ENCODE results near the gene HSPA12A.

The HSPA12A gene

DNA sequence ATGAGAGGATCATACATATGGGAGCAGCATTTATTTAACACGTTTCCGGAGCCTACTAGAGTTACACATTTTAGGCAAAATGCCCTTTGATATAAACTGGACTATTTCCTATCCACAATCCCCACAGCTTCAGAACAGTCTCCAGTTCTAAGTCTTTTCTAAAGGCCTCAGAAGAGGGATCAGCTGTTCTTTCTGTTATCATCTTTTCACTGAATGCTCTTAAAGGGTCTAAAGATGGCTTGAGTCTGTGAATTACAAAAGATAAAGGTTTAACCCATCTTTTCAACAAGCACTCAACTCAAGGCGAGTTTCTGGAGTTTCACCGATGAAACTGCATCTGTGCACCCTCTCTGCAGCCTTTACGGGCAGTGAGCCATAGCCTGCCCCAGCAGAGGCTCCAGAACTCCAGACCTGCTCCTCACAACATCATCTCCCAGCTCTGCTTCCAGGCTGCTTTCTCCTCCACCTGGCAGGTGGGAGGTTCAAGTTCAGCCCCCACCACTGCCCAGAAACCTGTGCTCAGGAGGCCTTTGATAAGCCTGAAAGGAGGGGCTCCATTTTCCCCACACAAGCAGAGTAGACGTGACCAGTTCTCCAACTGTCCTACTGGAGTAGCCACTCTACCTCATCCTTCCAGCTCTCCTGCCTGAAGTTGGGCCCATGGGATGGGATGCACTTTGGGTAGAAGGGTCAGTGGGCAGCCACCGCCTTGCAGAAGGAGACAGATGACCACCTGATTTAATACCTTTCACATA lies 53.4 kb downstream of the HSPA12A start:
- TF ChIP-seq, protein P1, sequence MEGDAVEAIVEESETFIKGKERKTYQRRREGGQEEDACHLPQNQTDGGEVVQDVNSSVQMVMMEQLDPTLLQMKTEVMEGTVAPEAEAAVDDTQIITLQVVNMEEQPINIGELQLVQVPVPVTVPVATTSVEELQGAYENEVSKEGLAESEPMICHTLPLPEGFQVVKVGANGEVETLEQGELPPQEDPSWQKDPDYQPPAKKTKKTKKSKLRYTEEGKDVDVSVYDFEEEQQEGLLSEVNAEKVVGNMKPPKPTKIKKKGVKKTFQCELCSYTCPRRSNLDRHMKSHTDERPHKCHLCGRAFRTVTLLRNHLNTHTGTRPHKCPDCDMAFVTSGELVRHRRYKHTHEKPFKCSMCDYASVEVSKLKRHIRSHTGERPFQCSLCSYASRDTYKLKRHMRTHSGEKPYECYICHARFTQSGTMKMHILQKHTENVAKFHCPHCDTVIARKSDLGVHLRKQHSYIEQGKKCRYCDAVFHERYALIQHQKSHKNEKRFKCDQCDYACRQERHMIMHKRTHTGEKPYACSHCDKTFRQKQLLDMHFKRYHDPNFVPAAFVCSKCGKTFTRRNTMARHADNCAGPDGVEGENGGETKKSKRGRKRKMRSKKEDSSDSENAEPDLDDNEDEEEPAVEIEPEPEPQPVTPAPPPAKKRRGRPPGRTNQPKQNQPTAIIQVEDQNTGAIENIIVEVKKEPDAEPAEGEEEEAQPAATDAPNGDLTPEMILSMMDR (IDR thresholded peaks at IDR 0.05; ENCODE audit: unreplicated experiment in 3 of 3) = no peak
- Mint-ChIP-seq H3K27ac (peak overlapping the region; percentile 76 to 96 (median 94)), H3K36me3 (ENCODE audit: low read depth) (peaks cover 26% of the 10 kb centered on the region), H3K4me3 (peak overlapping the region in 2 of 3 experiments; percentile 11 to 36), H3K27me3 (ENCODE audit: low read depth) (peaks cover 19% of the 10 kb centered on the region), H3K9me3 (no peaks in the 10 kb centered on the region), H3K4me1 (peaks cover 69% of the 10 kb centered on the region)

DNA sequence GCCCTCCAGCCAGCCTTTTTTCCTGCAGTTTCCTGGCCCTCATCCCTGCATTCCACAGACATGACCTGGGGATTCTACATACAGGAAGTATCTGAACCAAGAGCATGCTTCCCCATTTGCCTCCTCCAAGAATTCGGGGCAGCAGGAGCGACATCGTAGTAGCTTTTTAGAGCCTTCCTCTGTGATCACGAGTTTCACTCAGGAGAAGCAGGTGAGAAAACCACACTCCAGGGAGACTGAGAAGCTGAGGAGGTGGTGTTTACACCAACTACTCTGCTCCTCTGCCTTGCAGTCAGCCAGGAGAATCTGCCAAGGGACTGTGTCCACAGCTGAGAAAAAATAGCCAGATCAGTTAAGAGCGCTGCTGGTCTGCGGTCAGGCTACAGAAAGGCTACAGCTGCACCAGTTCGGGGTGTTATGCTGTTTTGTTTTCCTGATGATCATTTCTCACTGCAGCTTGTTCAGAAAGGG lies 54.1 kb downstream of the HSPA12A start:
- TF ChIP-seq, protein P1 (IDR thresholded peaks at IDR 0.05; ENCODE audit: unreplicated experiment in 3 of 3) = no peak
- Mint-ChIP-seq H3K9me3 (no peaks in the 10 kb centered on the region), H3K36me3 (ENCODE audit: low read depth) (peaks cover 23% of the 10 kb centered on the region), H3K4me3 (peak overlapping the region in 2 of 3 experiments; percentile 11 to 34), H3K27ac (peak overlapping the region; percentile 76 to 96 (median 94)), H3K27me3 (ENCODE audit: low read depth) (peaks cover 19% of the 10 kb centered on the region), H3K4me1 (peaks cover 66% of the 10 kb centered on the region)

DNA sequence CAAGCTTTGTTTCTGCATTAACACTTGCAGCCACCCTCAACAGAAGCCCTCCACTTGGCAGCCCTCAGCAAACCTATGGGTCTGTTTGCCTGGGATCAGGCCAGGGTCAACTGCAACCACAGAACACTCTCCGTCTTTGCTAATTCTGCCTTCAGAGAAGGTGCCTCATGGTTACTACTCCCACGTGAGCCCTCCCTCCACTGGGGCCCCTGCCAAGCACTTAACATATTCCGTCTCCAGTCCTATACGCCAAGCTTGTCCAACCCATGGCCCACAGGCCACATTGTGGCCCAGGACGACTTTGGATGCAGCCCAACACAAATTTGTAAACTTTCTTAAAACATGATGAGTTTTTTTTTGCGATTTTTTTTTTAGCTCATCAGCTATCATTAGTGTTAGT lies 54.7 kb downstream of the HSPA12A start:
- H3K9me3 Mint-ChIP-seq = no peaks in the 10 kb centered on the region
- TF ChIP-seq, protein P1 (IDR thresholded peaks at IDR 0.05; ENCODE audit: unreplicated experiment in 3 of 3) = no peak

DNA sequence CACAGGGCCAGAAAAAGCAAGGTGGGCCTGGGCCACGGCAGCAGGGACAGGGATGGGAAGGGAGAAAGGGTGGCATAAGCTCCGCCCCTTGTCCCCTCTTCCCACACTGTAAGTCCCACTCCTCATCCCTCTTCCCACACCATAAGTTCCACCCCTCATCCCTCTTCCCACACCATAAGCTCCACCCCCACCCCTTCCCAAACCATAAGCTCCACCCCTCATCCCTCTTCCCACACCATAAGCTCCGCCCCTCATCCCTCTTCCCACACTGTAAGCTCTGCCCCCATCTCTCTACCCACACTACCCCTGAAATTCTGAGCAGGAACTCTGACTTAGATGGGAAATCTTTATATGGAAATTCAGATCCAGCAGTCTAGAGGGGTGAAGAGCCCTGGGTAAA lies 55.7 kb downstream of the HSPA12A start:
- Mint-ChIP-seq H3K9me3 (no peaks in the 10 kb centered on the region), H3K4me3 (no peak overlapping the region), H3K27ac (no peak overlapping the region), H3K27me3 (ENCODE audit: low read depth) (peaks cover 17% of the 10 kb centered on the region), H3K36me3 (ENCODE audit: low read depth) (peaks cover 26% of the 10 kb centered on the region), H3K4me1 (peaks cover 59% of the 10 kb centered on the region)
- TF ChIP-seq, protein P1 (IDR thresholded peaks at IDR 0.05; ENCODE audit: unreplicated experiment in 3 of 3) = no peak

More for the DNA sequence above, 54.7 kb downstream of the HSPA12A start:
- Mint-ChIP-seq H3K27ac (peak overlapping the region; percentile 76 to 96 (median 94)), H3K4me3 (peak overlapping the region in 2 of 3 experiments; percentile 5 to 34), H3K36me3 (ENCODE audit: low read depth) (peaks cover 22% of the 10 kb centered on the region), H3K27me3 (ENCODE audit: low read depth) (peaks cover 19% of the 10 kb centered on the region), H3K4me1 (peaks cover 64% of the 10 kb centered on the region)

DNA sequence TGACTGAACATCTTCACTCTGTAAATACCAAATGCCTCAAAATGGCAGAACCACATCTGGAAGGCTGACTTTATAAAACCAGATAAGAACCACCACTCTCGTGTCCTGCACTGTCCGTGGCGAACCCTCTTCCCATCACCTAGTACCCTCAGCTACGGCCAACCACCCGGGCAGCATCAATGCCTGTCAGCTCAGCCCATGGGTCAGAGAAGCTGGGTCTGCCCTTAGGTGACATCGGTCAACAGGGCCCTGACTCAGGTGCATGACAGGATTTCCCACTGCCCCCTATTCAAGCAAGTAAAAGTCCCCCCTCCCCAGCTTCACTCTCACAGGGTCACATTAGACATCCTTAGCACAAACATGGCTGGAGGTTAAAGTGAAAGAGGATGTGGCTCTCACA lies 56.6 kb downstream of the HSPA12A start:
- Mint-ChIP-seq H3K4me1 (peaks cover 51% of the 10 kb centered on the region), H3K36me3 (ENCODE audit: low read depth) (peaks cover 24% of the 10 kb centered on the region), H3K9me3 (no peaks in the 10 kb centered on the region)

More for the DNA sequence above, 56.6 kb downstream of the HSPA12A start:
- TF ChIP-seq, protein P1 (IDR thresholded peaks at IDR 0.05; ENCODE audit: unreplicated experiment in 3 of 3) = no peak
- H3K27ac Mint-ChIP-seq = peak overlapping the region in 1 of 3 experiments; percentile 21
- no peak overlapping the region for H3K4me3 Mint-ChIP-seq
- peaks cover 15% of the 10 kb centered on the region for H3K27me3 Mint-ChIP-seq (ENCODE audit: low read depth)

Data from nephron (organoid).